Activated T-cell treated with anti-CD3 and anti-CD28 coated beads, Interleukin-2, amount 50 U/mL, for 72 hours (primary cell): Measurements from ENCODE around the gene GPR52. TPM values are rescaled to one million over a fixed set of nuclear protein-coding genes. Genes with fewer than 3 reads are reported as not detected.

ENCODE experiments used
- ATAC-seq, 2 donors: fragments of 150-1000 bp; cut with Tn5 transposase; replicated peaks in 1 of 2; 2 replicates each; pipeline ENCODE4 v1.10.0; 2021; ENCODE audit warnings: moderate library complexity in 2 of 2, mild to moderate bottlenecking in 1 of 2
- DNase-seq, 2 donors: peaks; one replicate each; pipeline ENCODE4 v3.0.0; 2021 to 2022; ENCODE audit warnings: mixed read lengths in 1 of 2
- H3K27ac Mint-ChIP-seq: one replicate; pipeline ENCODE4 v1.8.0; 2022; ENCODE audit warnings: mild to moderate bottlenecking, moderate library complexity, mixed read lengths
- H3K27me3 Mint-ChIP-seq: one replicate; pipeline ENCODE4 v1.8.0; 2022; ENCODE audit warnings: low read depth, mixed read lengths
- H3K36me3 Mint-ChIP-seq, 2 donors: one replicate each; pipeline ENCODE4 v1.8.0; 2022; ENCODE audit warnings: mixed read lengths in 2 of 2, mild to moderate bottlenecking in 1 of 2; ENCODE audit not compliant: insufficient read depth in 2 of 2
- H3K4me1 Mint-ChIP-seq: one replicate; pipeline ENCODE4 v1.8.0; 2022; ENCODE audit warnings: low read depth, mixed read lengths
- H3K4me3 Mint-ChIP-seq, 2 donors: one replicate each; pipeline ENCODE4 v1.8.0; 2022; ENCODE audit warnings: mild to moderate bottlenecking in 2 of 2, mixed read lengths in 2 of 2, moderate library complexity in 2 of 2
- H3K9me3 Mint-ChIP-seq, 2 donors: one replicate each; pipeline ENCODE4 v1.8.0; 2022; ENCODE audit warnings: mixed read lengths in 2 of 2
- total RNA-seq, 2 donors: library from RNA; stranded (reverse); gene quantifications; one replicate each; pipeline ENCODE4 v1.2.3, GENCODE V29; 2022

GPR52 gene
- total RNA-seq, 2 donors from 2014 or later = 1.6 to 1.9 TPM

DNA sequence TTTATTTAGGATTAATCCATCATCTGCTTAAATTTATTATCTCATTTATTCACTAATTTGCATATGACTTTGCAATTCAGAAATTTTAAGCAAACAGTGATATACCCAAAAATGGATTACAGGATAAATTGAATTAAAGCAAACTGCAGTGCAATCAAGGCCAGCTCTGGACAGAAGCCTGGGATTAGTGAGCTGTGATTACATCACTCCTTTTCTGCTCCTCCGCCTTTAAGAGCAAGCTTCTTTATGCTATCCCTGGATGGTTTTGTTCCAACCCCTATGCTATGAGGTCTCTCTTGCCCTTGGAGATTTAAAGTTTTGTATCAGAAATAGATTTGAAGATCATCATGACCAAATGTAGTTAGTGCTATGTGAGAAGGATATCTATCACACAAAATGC, 32.6 kb downstream of the GPR52 start:
- Mint-ChIP-seq H3K4me1 (no peaks in the 10 kb centered on the region), H3K9me3 (peaks cover 0 to 3% of the 10 kb centered on the region in 2 donors), H3K27ac (no peak overlapping the region)

GRCh38 chr1:174491606-174492005, 43.8 kb downstream of the GPR52 start:
- H3K9me3 Mint-ChIP-seq = peaks cover 0 to 3% of the 10 kb centered on the region in 2 donors
- H3K36me3 Mint-ChIP-seq = peaks cover 0 to 2% of the 10 kb centered on the region in 2 donors
- no peaks in the 10 kb centered on the region for H3K27me3 Mint-ChIP-seq
- no peaks in the 10 kb centered on the region for H3K4me1 Mint-ChIP-seq
- no peak for ATAC-seq
- no peak for DNase-seq
- H3K27ac Mint-ChIP-seq = no peak overlapping the region
- H3K4me3 Mint-ChIP-seq = no peak overlapping the region

More for the DNA sequence above, 32.6 kb downstream of the GPR52 start:
- Mint-ChIP-seq H3K36me3 (peaks cover 0 to 2% of the 10 kb centered on the region in 2 donors), H3K4me3 (no peak overlapping the region), H3K27me3 (no peaks in the 10 kb centered on the region)
- ATAC-seq (no peak), DNase-seq (no peak)

DNA sequence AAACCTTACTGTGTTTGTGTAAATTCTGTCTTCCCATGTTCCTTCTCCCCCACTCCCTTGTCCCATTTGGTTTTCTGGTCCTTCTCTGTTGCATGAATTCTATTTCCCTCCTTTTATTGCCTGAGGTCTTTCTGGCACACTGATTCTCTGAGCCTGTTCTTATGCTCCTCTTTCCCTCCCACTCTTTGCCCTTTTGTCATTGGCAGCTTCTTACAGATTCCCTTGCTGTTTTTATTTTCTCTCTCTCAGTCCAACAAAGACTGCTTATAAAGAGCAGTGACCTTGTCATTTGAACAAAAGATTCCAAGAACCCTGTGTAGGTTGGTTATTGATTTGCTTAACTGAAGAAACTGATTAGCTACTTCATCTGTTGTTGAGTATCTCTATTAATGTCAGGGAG, 49.7 kb downstream of the GPR52 start:
- DNase-seq (no peak), ATAC-seq (no peak)
- Mint-ChIP-seq H3K4me1 (peaks cover 5% of the 10 kb centered on the region), H3K9me3 (peaks cover 0 to 2% of the 10 kb centered on the region in 2 donors), H3K4me3 (no peak overlapping the region), H3K27ac (no peak overlapping the region), H3K36me3 (no peaks in the 10 kb centered on the region), H3K27me3 (no peaks in the 10 kb centered on the region)
